HG02588 (cell line): ENCODE data around the gene DGCR8.
"Not testable (repeated sequence)": the region's sequence is repeated elsewhere in the genome, so short reads cannot be mapped to it uniquely, and the experiment has no call there.

Source experiments
- ATAC-seq: cut with Tn5 transposase; IDR thresholded peaks from one replicate; pipeline ENCODE4 v1.9.1; 2021; ENCODE audit warnings: mild to moderate bottlenecking, moderate library complexity; ENCODE audit not compliant: unreplicated experiment

DGCR8 gene

GRCh38 chr22:20149257-20150250 is 69.5 kb downstream of the DGCR8 start:
- no peak for ATAC-seq

DNA sequence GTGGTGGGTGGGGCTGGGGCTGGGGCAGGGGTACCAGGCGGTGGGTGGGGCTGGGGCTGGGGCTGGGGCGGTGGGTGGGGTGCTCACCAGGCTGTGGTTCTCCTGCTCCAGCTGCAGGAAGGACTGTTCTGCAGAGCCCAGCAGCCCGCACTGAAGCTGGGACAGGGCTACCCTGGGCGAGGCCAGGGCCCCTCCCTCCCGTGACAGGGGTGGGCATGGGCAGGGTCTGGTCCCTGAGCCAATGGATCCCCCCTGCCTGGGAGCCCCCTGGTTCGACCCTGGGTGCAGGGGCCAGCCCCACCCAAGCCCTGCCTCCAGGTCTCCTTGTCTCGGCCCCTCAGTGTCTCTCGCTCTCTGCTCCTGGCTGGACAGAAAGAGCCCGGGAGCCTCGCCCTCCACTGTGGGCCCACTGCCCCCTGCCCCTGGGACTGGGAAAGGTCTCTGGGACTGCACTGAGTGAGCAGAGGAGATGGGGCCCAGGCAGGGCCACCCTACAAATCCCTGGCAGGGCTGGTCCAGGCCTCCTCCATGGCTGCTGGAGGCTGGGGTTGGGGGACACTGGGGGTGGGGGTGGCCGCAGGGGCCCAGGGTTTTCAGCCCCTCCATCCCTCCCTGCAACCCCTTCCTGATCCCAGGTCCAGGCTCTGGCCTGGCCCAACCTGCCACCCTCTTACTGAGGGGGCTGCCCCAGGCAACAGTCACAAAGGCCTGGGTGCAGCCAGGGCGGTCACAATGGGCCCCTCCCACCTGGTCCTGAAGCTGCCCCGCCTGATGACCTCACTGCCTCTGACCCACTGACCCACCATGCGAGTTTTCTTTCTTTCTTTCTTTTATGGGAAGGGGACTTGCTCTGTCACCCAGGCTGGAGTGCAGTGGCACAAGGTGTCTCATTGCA is 70.6 kb downstream of the DGCR8 start, which contains the start of gene CCDC188:
TSS of gene CCDC188 (minus strand) at position 675 of the 895 bp plus-strand sequence. CDS start at position 606, 69 bp downstream.
- no peak for ATAC-seq

DNA sequence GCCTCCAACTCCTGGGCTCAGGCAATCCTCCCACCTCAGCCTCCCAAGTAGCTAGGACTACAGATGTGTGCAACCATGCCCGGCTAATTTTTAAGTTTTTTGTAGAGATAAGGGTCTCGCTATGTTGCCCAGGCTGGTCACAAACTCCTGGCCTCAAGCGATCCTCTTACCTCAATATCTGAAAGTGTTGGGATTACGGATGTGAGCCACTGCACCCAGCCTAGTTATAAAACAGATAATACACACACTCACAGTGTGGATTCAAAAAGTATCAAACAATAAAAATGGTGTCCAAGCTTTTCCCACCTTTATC is 71.2 kb downstream of the DGCR8 start:
- ATAC-seq: no peak

- no peak for ATAC-seq
Measured at GRCh38 chr22:20152464-20152890, 72.4 kb downstream of the DGCR8 start.

DNA sequence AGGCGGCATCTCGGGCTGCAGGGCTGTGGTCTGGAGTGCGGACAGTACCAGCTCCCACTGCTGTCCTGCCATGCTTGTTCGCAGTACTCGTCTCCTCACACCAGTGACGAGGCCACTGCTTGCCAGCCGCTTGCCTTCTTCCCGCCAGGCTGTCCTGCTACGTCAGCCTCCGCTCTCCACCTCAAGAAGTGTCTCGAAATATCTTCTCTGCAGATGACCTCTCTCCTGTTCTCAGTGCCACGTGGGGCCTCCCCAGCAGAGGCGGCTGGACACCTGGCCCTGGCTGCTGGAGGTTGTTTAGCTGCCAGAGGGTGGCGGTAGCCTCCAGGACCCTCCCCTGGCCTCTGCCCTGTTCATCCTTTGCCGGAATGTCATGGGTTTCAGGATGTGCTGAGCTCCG is 73.9 kb downstream of the DGCR8 start:
- ATAC-seq: no peak

GRCh38 chr22:20154602-20155187 is 74.7 kb downstream of the DGCR8 start:
- ATAC-seq: no peak

DNA sequence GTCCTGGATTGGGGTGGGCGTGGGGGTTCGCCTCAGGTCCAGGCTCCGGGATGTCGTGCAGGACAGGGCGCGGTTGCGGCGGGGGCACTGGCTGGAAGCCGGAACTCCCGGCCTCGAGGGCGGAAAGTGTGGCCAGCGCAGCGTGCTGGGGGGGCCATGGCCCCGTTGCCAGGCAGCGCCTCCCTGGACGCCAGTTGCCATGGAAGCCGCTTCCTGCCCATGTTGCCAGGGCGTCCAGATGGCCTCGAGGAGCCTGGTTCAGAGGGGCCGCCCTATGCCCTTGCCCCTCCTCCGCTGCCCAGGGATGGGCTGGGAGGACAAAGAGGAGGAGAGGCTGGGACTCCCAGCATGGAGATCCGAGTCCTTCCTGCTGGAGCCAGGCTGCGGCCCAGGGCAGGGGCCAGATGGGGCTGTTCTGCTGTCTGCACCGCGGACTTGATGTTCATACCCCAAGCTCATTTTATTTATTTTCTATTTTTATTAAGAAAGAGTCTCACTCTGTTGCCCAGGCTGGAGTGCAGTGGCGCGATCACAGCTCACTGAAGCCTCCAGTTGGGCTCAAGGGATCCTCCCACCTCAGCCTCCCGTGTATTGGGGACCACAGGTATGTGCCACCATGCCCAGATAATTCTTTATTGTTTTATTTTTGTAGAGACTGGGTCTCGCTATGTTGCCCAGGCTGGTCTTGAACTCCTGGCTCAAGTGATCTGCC is 75.4 kb downstream of the DGCR8 start:
- ATAC-seq: no peak

DNA sequence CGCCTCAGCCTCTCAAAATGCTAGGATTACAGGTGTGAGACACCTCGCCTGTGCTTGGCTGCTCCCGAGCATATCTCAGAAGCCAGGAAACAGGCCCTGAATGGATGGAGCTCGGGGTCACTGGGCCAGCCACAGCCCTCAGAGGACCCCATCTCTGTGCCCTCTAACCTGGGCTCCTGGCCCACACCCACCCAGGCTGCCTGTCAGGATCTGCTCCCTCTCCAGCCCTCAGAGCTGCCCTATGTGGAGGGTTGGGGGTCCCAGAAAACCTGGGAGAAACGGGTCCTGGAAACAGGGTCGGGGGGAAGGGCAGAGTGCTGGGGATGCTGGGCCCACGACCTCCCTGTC is 76.0 kb downstream of the DGCR8 start:
- ATAC-seq: no peak

- no peak for ATAC-seq
Measured at GRCh38 chr22:20156611-20157429, 76.8 kb downstream of the DGCR8 start.

DNA sequence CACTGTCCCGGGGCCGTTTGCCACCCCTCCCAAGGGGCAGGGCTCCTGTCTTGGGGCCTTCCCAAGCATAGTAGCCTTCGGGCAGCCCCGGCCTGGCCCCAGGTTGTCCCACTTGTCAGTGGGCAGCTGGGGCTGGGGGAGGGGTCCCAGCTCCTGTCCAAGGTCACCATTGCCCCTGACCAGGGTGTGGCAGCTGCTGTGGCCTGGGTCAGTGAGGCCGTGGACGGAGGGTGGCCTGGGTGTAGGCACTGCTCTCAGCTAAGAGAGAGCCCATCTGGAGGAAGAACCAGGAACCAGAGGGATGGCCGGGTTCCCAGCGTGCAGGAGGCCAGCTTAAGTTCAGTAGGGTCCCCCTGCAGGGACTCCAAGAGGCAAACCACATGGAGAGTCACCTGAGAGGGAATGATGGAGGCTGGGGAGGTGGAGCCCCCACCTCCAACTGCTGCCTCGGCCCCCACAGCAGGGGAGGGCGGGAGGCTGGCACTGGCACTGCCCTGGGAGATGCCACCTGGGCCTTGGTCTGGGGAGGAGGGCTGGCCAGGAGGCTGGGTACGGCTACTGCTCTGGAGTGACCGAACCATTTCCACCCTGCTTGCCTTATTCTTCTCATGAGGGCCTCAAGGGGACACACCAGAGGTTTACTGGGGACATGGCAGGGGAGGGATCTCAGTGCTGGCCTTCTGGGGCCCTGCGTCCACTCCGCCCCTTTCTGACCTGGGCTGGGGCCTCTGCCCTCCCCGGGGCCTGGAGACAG is 77.6 kb downstream of the DGCR8 start:
- ATAC-seq: no peak

DNA sequence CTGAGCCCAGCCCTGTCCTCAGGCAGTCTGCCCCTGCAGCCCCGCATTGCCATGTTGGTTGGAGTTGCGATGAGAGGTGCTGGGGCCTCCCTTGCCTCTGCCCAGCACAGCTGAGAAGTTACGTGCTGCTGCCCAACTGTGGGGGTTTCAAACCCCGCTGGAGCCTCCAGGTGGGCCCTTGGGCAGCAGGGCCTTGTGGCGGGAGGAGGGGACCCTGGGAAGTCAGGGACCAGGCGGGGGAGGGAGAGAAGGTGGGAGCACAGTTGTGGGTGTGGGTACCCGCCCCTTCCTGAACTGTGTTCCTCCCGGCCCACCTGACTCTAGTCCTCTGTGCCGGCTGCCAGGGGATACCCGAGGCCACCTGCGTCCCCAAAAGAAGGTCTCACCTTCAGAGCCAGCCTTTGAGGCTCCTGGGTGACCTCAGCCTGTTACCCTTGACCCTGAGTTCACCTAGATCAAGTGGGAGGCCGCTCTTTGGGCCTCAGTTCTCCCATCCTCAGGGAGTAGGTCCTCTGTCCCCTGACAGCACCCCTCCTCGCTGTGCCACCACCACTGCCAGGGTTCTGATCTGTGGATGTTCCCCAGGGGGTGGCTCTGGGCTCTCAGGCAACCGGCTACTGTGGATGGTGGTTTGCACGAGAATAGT is 78.5 kb downstream of the DGCR8 start:
- ATAC-seq: no peak

DNA sequence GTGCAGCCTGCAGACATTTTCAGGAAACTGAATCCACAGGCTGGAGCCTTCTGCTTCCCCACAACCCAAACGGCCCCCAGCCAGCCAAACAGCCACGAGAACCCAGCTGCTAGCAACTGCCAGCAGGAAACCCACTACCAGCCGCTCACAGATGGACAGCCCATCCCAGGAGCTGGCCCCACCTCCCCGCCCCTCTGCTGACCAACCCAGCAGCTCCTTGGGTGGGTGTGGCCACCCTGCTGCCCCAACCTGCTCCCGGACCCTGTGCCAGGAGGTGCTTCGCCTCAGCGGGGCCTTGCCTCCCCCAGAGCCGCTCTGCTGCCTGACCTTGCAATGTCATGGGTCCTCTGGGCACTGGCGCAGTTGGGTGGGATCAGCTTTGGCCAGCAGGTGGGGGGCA is 79.0 kb downstream of the DGCR8 start:
- no peak for ATAC-seq

DNA sequence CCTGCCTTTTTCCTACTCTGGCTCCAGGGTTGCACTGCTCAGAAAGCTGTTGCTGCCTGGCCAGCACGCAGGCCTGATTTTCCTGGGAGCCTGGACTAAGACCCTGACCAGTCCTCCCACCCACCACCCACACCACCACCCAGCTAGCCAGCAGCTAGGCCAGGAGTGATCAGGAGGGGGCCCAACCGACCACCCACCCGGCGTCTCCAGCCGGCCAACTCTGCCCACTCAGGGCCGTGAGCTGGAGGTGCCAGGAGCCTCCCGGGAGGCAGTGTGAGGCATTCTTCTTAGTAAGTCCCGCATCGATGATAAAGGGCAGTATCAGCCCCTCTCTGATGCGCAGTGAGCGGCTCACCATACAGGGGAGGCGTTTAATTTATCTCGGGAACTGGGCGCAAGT is 79.5 kb downstream of the DGCR8 start:
- not testable (repeated sequence) for ATAC-seq

- no peak for ATAC-seq
Measured at GRCh38 chr22:20160041-20160440, 80.0 kb downstream of the DGCR8 start.
